ENCODE results near the gene ZNF503. TPM values are rescaled to one million over a fixed set of nuclear protein-coding genes. Genes with fewer than 3 reads are reported as not detected.

ZNF503 gene
- total and polyA plus RNA-seq, 10 of the 15 experiments (the other 5 are each of a cell fraction or from before 2014, with no cell fraction given): 0.05 to 1.1 (median 0.11) TPM; not detected in 1

- Histone ChIP-seq H3K4me2 (ENCODE audit: control insufficient read depth, insufficient read depth) (no peak overlapping the region), H3K27ac (ENCODE audit: control insufficient read depth, insufficient read depth) (no peak overlapping the region), H3K36me3 (ENCODE audit: control insufficient read depth in 2 of 2, insufficient read depth in 2 of 2, low read length in 1 of 2) (no peaks in the 10 kb centered on the region), H3K4me1 (ENCODE audit: control insufficient read depth, insufficient read depth, low read length) (no peaks in the 10 kb centered on the region), H4K20me1 (ENCODE audit: control insufficient read depth, insufficient read depth) (no peaks in the 10 kb centered on the region), H3K9ac (ENCODE audit: control insufficient read depth, insufficient read depth, low read length) (no peak overlapping the region), H3K9me3 (replicated peaks; ENCODE audit: control insufficient read depth, insufficient read depth, low read length) (no peaks in the 10 kb centered on the region; the same call in 2 of the 3 replicates), H3K27me3 (replicated peaks in 1 of 2; ENCODE audit: control insufficient read depth in 2 of 2, insufficient read depth in 2 of 2, low read length in 1 of 2) (peaks cover 9% of the 10 kb centered on the region in 2 experiments), H3K4me3 (no peak overlapping the region), H3K79me2 (ENCODE audit: control insufficient read depth, insufficient read depth, low read length) (no peaks in the 10 kb centered on the region), H2AFZ (ENCODE audit: control insufficient read depth, low read depth, low read length) (no peak overlapping the region)
- ChIA-PET POLR2A (interaction anchor here (0.5 kb wide), 1 partner anchor 573 kb away, joined by 3 read pairs; no protein-coding TSS in a partner anchor), CTCF (no interaction called here), SMC1A (ENCODE audit: uncharacterized antibody, unreplicated experiment) (interaction anchor here (1.1 to 1.5 kb wide), 3 partner anchors 22 to 630 kb away, joined by 3 read pairs; no protein-coding TSS in a partner anchor), RAD21 (ENCODE audit: unreplicated experiment) (no interaction called here)
- 79% methylated on average over 23 of the region's 29 CpGs for WGBS (ENCODE audit: insufficient coverage, insufficient replicate concordance, low lambda C conversion rate, missing lambda C conversion rate)
- BruUV-seq (replicated peaks): no TSS peak
- FAIRE-seq (no peak), ATAC-seq (no peak), DNase-seq (ENCODE audit: low read depth, low spot score) (no peak)
- in situ Hi-C loops (cut with MboI): no loop called here
- intact Hi-C loops (cut with micrococcal nuclease; ENCODE audit: unreplicated experiment): loop anchor here (10.0 kb wide), 2 partner anchors 238 to 898 kb away; no protein-coding TSS in a partner anchor
- TF ChIP-seq CHD1 (IDR thresholded peaks at IDR 0.05; ENCODE audit: low read depth, low read length): no peak
These were observed 5.1 kb upstream of the ZNF503 start for GRCh38 chr10:75406462-75407223.

GRCh38 chr10:75405598-75406461 is 4.3 kb upstream of the ZNF503 start:
- FAIRE-seq: no peak
- Histone ChIP-seq H3K4me1 (ENCODE audit: control insufficient read depth, insufficient read depth, low read length) (no peaks in the 10 kb centered on the region), H4K20me1 (ENCODE audit: control insufficient read depth, insufficient read depth) (no peaks in the 10 kb centered on the region), H2AFZ (ENCODE audit: control insufficient read depth, low read depth, low read length) (no peak overlapping the region), H3K27me3 (replicated peaks in 1 of 2; ENCODE audit: control insufficient read depth in 2 of 2, insufficient read depth in 2 of 2, low read length in 1 of 2) (peaks cover 9 to 10% of the 10 kb centered on the region in 2 experiments), H3K79me2 (ENCODE audit: control insufficient read depth, insufficient read depth, low read length) (no peaks in the 10 kb centered on the region), H3K9me3 (replicated peaks; ENCODE audit: control insufficient read depth, insufficient read depth, low read length) (no peaks in the 10 kb centered on the region; the same call in 2 of the 3 replicates), H3K36me3 (ENCODE audit: control insufficient read depth in 2 of 2, insufficient read depth in 2 of 2, low read length in 1 of 2) (no peaks in the 10 kb centered on the region), H3K4me2 (ENCODE audit: control insufficient read depth, insufficient read depth) (no peak overlapping the region), H3K27ac (ENCODE audit: control insufficient read depth, insufficient read depth) (no peak overlapping the region), H3K9ac (ENCODE audit: control insufficient read depth, insufficient read depth, low read length) (no peak overlapping the region), H3K4me3 (no peak overlapping the region)
- intact Hi-C loops (cut with micrococcal nuclease; ENCODE audit: unreplicated experiment) (loop anchor here (10.0 kb wide), 2 partner anchors 239 to 899 kb away; no protein-coding TSS in a partner anchor), in situ Hi-C loops (cut with MboI) (no loop called here)
- BruUV-seq (replicated peaks): no TSS peak
- POLR2A ChIA-PET: no interaction called here
- SMC1A ChIA-PET (ENCODE audit: uncharacterized antibody, unreplicated experiment): interaction anchor here (1.1 kb wide), 1 partner anchor 630 kb away, joined by 3 read pairs; no protein-coding TSS in a partner anchor
- RAD21 ChIA-PET (ENCODE audit: unreplicated experiment): interaction anchor here (1.1 kb wide), 1 partner anchor 368 kb away, joined by 4 read pairs; no protein-coding TSS in a partner anchor
- CTCF ChIA-PET: interaction anchor here (1.9 kb wide), 1 partner anchor 898 kb away, joined by 10 read pairs; no protein-coding TSS in a partner anchor
- 75% methylated on average over 39 of the region's 39 CpGs for WGBS (ENCODE audit: insufficient coverage, insufficient replicate concordance, low lambda C conversion rate, missing lambda C conversion rate)
- DNase-seq (ENCODE audit: low read depth, low spot score): no peak
- no peak for ATAC-seq
- TF ChIP-seq HDAC2 (IDR thresholded peaks at IDR 0.05): no peak
- TF ChIP-seq HDAC6 (IDR thresholded peaks at IDR 0.05; ENCODE audit: unreplicated experiment): no peak
- TF ChIP-seq FOXM1 (IDR thresholded peaks at IDR 0.05; ENCODE audit: low read depth, low read length): no peak
- TF ChIP-seq KLF5 (IDR thresholded peaks at IDR 0.05; ENCODE audit: partially characterized antibody): no peak
- TF ChIP-seq CEBPB (IDR thresholded peaks at IDR 0.05; ENCODE audit: borderline replicate concordance in 1 of 2, low read depth in 2 of 2, low read length in 2 of 2): no peak
- no peak for TF ChIP-seq SMARCA5 (IDR thresholded peaks at IDR 0.05)
- TF ChIP-seq MTA3 (IDR thresholded peaks at IDR 0.05; ENCODE audit: borderline replicate concordance, low read length): no peak

All from GM12878 (cell line).